ENCODE measurements around the gene RAPGEF4.

The RAPGEF4 gene

DNA sequence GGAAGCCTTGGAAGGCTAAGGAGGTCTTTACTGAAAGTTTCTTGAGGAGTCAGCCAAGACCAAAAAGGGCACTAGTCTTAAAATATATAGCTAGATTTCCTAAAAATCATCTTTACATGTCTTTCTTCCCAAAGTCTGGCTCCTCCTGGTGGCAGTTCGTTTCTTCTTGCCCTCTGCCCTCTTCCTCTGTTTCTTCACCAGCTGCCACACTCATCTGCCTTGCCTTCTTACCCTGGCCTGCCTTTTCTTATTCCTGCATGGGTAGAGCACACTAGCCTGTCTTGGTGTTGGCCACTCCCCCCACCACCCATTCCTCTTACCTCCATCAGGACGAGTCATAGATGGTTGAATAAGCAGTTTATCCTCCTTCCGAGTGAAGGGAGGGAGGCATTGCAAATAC is 129.8 kb downstream of the RAPGEF4 start:
- H3K4me3 ChIP-seq (ENCODE audit: low read length): no peak overlapping the region
- TF ChIP-seq, protein P1, sequence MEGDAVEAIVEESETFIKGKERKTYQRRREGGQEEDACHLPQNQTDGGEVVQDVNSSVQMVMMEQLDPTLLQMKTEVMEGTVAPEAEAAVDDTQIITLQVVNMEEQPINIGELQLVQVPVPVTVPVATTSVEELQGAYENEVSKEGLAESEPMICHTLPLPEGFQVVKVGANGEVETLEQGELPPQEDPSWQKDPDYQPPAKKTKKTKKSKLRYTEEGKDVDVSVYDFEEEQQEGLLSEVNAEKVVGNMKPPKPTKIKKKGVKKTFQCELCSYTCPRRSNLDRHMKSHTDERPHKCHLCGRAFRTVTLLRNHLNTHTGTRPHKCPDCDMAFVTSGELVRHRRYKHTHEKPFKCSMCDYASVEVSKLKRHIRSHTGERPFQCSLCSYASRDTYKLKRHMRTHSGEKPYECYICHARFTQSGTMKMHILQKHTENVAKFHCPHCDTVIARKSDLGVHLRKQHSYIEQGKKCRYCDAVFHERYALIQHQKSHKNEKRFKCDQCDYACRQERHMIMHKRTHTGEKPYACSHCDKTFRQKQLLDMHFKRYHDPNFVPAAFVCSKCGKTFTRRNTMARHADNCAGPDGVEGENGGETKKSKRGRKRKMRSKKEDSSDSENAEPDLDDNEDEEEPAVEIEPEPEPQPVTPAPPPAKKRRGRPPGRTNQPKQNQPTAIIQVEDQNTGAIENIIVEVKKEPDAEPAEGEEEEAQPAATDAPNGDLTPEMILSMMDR (conservative IDR thresholded peaks at IDR 0.05; ENCODE audit: low read length): peak; percentile 31
- DNase-seq (ENCODE audit: low read depth): no peak

DNA sequence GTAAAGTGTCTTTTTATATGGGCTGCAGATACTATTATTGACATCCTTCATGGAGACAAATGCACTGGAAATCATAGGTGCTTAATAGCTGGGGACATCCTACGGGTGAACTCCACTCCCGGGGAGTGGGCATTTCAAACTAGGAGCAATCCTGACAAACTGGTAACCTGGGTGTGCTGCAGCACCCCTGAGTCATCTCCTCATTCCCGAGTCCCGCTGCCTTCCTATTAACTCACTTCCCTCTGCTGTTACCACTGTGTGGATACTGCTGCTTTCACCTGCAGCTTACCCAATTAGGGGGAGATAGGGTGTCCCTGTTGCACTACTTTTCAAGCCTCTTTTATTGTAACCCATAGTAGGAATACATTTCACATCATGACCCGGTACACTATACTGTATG is 134.2 kb downstream of the RAPGEF4 start:
- DNase-seq (ENCODE audit: low read depth): no peak
- H3K4me3 ChIP-seq (ENCODE audit: low read length): no peak overlapping the region
- TF ChIP-seq, protein P1 (conservative IDR thresholded peaks at IDR 0.05; ENCODE audit: low read length): no peak

DNA sequence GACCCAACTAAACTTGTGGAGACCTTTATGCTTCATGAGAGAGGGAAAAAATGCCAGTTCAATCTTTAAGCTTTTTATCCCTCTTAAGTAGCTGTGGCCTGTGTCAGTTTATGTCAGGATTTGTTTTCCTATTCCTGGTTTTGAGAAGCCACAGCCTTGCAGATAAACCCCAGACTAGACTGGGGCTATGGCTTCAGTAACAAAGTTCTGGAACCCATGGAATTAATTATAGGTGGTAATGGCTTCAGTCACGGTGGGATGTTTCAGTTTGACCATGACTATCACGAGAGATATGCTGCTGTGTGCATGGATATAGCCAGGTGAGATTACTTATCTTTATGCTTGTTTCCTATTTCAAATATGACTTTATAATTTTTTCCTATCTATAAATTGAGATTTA is 134.8 kb downstream of the RAPGEF4 start:
- TF ChIP-seq, protein P1 (conservative IDR thresholded peaks at IDR 0.05; ENCODE audit: low read length): no peak

DNA sequence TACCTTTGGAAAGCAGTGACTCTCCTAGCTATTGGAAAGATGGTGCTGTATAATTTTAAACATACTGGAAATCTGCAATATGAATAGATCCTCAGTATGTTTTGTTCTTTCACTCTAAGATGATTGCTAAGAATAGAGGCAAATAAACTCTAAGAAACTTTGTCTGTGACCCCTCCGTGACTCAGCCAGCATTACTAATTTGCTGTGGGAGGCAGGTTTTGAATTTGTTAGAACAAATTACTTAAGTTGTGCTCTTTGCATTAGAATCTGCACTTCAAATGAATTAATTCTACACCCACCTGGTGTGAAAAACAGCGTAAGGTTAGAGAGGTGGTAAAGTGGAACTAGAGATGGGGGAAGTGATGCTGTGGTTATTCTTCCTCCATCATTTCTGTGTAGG is 142.2 kb downstream of the RAPGEF4 start:
- H3K4me3 ChIP-seq (ENCODE audit: low read length): no peak overlapping the region
- TF ChIP-seq, protein P1 (conservative IDR thresholded peaks at IDR 0.05; ENCODE audit: low read length): no peak

More for the DNA sequence above, 134.8 kb downstream of the RAPGEF4 start:
- no peak for DNase-seq (ENCODE audit: low read depth)
- no peak overlapping the region for H3K4me3 ChIP-seq (ENCODE audit: low read length)

DNA sequence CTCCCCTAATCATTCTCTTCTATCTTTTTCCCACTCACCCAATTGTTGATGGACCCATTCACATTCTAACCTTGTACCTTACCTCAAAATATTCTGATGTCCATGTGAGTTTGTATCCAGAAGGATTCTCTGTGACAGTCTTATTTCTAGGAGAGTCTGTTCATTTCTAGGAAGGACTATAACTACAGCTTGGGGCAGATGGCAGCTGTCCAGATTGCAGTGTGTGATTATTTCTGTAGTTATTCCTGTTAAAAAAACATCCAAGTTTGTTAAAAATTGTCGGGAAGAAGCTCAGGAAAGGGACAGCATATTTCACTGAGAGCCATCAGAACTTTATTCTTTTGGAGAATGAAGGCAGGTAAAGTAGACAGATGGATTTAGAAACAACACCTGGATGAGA is 142.6 kb downstream of the RAPGEF4 start:
- TF ChIP-seq, protein P1 (conservative IDR thresholded peaks at IDR 0.05; ENCODE audit: low read length): no peak
- DNase-seq (ENCODE audit: low read depth): no peak
- H3K4me3 ChIP-seq (ENCODE audit: low read length): no peak overlapping the region

More for the DNA sequence above, 142.2 kb downstream of the RAPGEF4 start:
- no peak for DNase-seq (ENCODE audit: low read depth)

DNA sequence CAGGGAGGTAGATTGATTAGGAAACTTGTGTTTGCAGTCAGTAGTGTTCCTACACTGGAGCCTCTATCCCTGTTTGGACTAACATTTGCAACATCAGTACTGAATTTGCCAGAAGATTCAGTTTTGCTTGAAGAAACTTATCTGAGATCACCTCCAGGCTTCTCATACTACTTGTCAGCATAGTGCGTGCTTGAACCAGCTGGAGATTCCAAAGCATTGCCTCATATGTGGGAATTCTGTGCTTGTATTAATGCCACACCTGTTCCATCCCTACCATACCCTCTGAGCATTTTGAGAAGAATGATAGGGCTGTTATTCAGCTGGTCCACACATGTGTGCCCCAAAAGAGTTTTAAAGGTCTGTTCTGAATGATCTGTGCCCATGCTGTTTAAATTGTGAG is 148.7 kb downstream of the RAPGEF4 start:
- H3K4me3 ChIP-seq (ENCODE audit: low read length): no peak overlapping the region
- peak; percentile 15 for DNase-seq (ENCODE audit: low read depth)
- TF ChIP-seq, protein P1 (conservative IDR thresholded peaks at IDR 0.05; ENCODE audit: low read length): no peak

DNA sequence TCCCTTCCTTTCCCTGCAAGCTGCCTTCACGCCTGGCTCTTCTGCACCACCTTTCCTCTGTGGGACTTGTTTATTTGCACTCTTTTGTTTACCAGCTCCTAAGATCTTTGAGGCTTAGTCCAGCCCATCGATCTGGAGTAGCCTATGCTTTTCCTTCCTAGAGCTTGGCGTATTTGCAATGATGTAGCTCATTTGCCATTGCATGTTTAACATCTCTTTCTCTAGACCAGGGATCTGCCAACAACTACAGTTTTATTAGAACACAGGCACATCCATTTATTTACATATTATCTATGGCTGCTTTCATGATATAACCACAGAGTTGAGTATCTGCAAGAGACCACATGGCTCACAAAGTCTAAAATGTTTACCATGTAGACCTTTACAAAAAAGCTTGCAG is 150.4 kb downstream of the RAPGEF4 start:
- DNase-seq (ENCODE audit: low read depth): no peak
- TF ChIP-seq, protein P1 (conservative IDR thresholded peaks at IDR 0.05; ENCODE audit: low read length): no peak
- no peak overlapping the region for H3K4me3 ChIP-seq (ENCODE audit: low read length)
